ENCODE data around the gene IRAK3. TPM values are rescaled to one million over a fixed set of nuclear protein-coding genes. Genes with fewer than 3 reads are reported as not detected.
A peak's percentile ranks its signal among the peaks of the same experiment; 100 is the strongest.
"Not testable (repeated sequence)": the region's sequence is repeated elsewhere in the genome, so short reads cannot be mapped to it uniquely, and the experiment has no call there.

The IRAK3 gene
- total RNA-seq, 1 donor from 2014 or later, result 3.0 TPM

DNA sequence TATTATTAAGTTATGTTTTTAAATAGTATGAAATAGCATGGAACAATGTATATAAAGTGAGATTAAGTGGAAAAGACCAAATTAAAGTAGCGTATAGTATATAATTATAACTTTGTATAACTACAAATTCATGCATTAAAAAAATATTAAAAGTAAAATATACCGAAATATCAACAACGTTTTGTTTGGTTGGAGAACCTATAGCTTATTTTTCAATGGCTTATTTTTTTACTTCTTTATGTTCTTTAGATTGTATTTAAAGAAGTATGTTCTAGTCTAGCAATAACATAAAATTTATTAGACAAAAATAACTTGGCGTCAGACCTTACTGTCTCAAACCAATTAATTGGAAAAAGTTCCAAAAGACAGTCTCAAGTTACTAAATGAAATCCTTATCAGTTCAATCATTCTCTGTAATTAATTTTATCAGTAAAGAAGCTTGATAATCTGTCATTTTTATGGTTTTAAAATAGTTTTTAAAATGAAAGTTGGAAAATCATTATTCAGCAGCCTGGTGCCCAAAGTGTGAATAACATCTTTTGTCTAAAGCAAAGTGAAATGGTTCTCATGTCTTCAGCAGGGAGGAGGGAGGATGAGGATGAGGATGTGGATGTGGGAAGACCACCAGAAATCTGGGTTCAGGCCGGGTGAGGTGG, 46.7 kb downstream of the IRAK3 start:
- no peak for DNase-seq (ENCODE audit: low read depth)
- Histone ChIP-seq H3K27me3 (ENCODE audit: control insufficient read depth, insufficient read depth, low read length) (no peaks in the 10 kb centered on the region), H3K36me3 (ENCODE audit: control insufficient read depth, insufficient read depth, low read length) (no peaks in the 10 kb centered on the region), H3K4me3 (ENCODE audit: low read depth, low read length) (peak overlapping the region; percentile 46)
- TF ChIP-seq CTCF (IDR thresholded peaks at IDR 0.05; ENCODE audit: insufficient read depth, low read length, poor library complexity, severe bottlenecking), result no peak

DNA sequence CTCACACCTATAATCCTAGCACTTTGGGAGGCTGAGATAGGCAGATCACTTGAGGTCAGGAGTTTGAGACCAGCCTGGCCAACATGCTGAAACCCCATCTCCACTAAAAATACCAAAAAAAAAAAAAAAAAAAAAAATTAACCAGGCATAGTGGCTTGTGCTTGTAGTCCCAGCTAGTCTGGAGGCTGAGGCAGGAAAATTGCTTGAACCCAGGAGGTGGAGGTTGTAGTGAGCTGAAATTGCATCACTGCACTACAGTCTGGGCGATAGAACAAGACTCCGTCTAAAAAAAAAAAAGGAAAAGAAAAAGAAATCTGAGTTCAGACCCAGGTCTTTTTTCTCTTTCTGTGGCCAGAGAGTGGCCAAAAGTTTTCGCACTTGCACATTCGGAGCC, 47.3 kb downstream of the IRAK3 start:
- not testable (repeated sequence) for DNase-seq (ENCODE audit: low read depth); H3K36me3 ChIP-seq (ENCODE audit: control insufficient read depth, insufficient read depth, low read length); H3K27me3 ChIP-seq (ENCODE audit: control insufficient read depth, insufficient read depth, low read length); H3K4me3 ChIP-seq (ENCODE audit: low read depth, low read length)

GRCh38 chr12:66236969-66237368, 48.0 kb downstream of the IRAK3 start:
- Histone ChIP-seq H3K4me3 (ENCODE audit: low read depth, low read length) (no peak overlapping the region), H3K36me3 (ENCODE audit: control insufficient read depth, insufficient read depth, low read length) (no peaks in the 10 kb centered on the region), H3K27me3 (ENCODE audit: control insufficient read depth, insufficient read depth, low read length) (no peaks in the 10 kb centered on the region)
- no peak for DNase-seq (ENCODE audit: low read depth)
- no peak for TF ChIP-seq CTCF (IDR thresholded peaks at IDR 0.05; ENCODE audit: insufficient read depth, low read length, poor library complexity, severe bottlenecking)

DNA sequence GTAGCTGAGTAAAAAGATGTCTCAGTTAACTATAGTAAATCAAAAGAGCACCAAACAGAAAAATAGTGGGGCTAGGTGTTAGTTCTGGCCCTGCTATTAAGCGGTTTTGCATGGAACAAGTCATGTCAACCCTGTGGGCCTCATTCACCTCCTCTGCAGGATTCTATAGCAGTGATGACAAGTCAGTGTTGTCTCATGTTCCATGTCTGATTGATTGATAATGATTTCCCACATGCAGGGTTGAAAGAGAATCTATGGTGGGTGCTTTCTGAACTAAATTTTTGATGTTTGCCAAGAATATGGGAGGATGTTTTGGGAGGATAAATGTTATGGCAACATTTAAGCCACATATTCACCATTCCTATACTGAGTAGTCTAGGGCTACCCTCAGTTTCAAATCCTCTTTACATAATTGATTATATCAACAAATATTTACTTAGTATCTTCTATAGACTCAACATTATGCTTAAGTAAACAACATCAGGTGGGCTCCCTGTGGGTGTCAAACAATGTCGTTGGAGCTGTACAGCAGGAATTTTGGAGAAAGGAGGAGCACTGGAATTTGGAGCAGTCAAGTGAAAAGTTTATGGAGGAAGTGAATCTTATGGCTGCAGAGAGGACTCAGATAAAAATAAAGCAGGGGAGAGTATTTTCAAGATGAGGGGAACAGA, 48.6 kb downstream of the IRAK3 start:
- DNase-seq (ENCODE audit: low read depth), result no peak
- Histone ChIP-seq H3K4me3 (ENCODE audit: low read depth, low read length) (no peak overlapping the region), H3K27me3 (ENCODE audit: control insufficient read depth, insufficient read depth, low read length) (no peaks in the 10 kb centered on the region), H3K36me3 (ENCODE audit: control insufficient read depth, insufficient read depth, low read length) (no peaks in the 10 kb centered on the region)
- no peak for TF ChIP-seq CTCF (IDR thresholded peaks at IDR 0.05; ENCODE audit: insufficient read depth, low read length, poor library complexity, severe bottlenecking)

DNA sequence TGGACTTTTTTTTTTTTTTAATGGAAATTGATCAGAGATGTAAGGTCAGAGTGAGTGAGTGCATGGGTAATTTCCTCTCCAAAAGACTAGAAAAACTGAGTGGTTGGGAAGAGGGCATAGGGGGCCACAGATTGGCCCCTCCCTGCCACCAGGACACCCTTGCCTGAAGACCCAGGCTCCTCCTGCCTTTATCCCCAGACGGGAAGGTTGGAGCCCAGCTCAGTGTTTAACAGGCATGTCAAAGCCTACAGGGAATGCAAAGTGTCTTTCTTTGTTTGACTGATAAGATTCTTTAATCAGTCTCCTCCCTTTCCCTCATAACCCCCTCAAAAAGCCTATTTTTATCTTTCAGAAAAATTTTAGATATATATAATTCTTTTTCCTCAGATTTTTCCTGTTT, 50.3 kb downstream of the IRAK3 start:
- H3K4me3 ChIP-seq (ENCODE audit: low read depth, low read length), result no peak overlapping the region
- no peaks in the 10 kb centered on the region for H3K27me3 ChIP-seq (ENCODE audit: control insufficient read depth, insufficient read depth, low read length)
- no peak for TF ChIP-seq CTCF (IDR thresholded peaks at IDR 0.05; ENCODE audit: insufficient read depth, low read length, poor library complexity, severe bottlenecking)
- no peaks in the 10 kb centered on the region for H3K36me3 ChIP-seq (ENCODE audit: control insufficient read depth, insufficient read depth, low read length)
- DNase-seq (ENCODE audit: low read depth), result no peak

GRCh38 chr12:66240096-66240820, 51.2 kb downstream of the IRAK3 start:
- Histone ChIP-seq H3K36me3 (ENCODE audit: control insufficient read depth, insufficient read depth, low read length) (no peaks in the 10 kb centered on the region), H3K4me3 (ENCODE audit: low read depth, low read length) (no peak overlapping the region), H3K27me3 (ENCODE audit: control insufficient read depth, insufficient read depth, low read length) (no peaks in the 10 kb centered on the region)
- TF ChIP-seq CTCF (IDR thresholded peaks at IDR 0.05; ENCODE audit: insufficient read depth, low read length, poor library complexity, severe bottlenecking), result no peak
- no peak for DNase-seq (ENCODE audit: low read depth)

All from kidney epithelial cell (primary cell).